Mucosa of rectum (tissue), 2 donors: ENCODE results near the gene PCDHB12.
"Not testable (repeated sequence)": the region's sequence is repeated elsewhere in the genome, so short reads cannot be mapped to it uniquely, and the experiment has no call there.

ENCODE experiments used
- H3K27ac ChIP-seq, 2 donors: one replicate each; pipeline ENCODE4 v1.7.0; 2013; ENCODE audit warnings: inconsistent platforms in 2 of 2, low read depth in 2 of 2, low read length in 2 of 2
- H3K27me3 ChIP-seq, 2 donors: one replicate each; pipeline ENCODE4 v1.7.0; 2013; ENCODE audit warnings: low read length in 2 of 2; ENCODE audit not compliant: control insufficient read depth in 2 of 2, insufficient read depth in 2 of 2
- H3K36me3 ChIP-seq, 2 donors: one replicate each; pipeline ENCODE4 v1.7.0; 2013; ENCODE audit warnings: low read length in 2 of 2; ENCODE audit not compliant: control insufficient read depth in 2 of 2, insufficient read depth in 2 of 2
- H3K4me1 ChIP-seq, 2 donors: one replicate each; pipeline ENCODE4 v1.7.0; 2013; ENCODE audit warnings: low read length in 2 of 2, mild to moderate bottlenecking in 1 of 2; ENCODE audit not compliant: control insufficient read depth in 2 of 2, insufficient read depth in 2 of 2
- H3K4me3 ChIP-seq, 2 donors: one replicate each; pipeline ENCODE4 v1.7.0; 2013; ENCODE audit warnings: low read length in 2 of 2
- H3K9ac ChIP-seq, 2 donors: one replicate each; pipeline ENCODE4 v1.7.0; 2013; ENCODE audit warnings: low read length in 2 of 2, low read depth in 1 of 2, mild to moderate bottlenecking in 1 of 2
- H3K9me3 ChIP-seq, 2 donors: one replicate each; pipeline ENCODE4 v1.7.0; 2013; ENCODE audit warnings: low read length in 2 of 2; ENCODE audit not compliant: control insufficient read depth in 2 of 2
- donor health status: healthy.
- donor health status: Normal muscosa, but diverticular disease.

PCDHB12 gene

GRCh38 chr5:141201646-141202045 lies 6.9 kb upstream of the PCDHB12 start:
- H3K4me3 ChIP-seq, H3K36me3 ChIP-seq, H3K9me3 ChIP-seq, H3K9ac ChIP-seq, H3K27me3 ChIP-seq, H3K27ac ChIP-seq, H3K4me1 ChIP-seq: not testable (repeated sequence)

GRCh38 chr5:141210281-141210680 lies 1.8 kb downstream of the PCDHB12 start:
- not testable (repeated sequence) for H3K4me1 ChIP-seq, H3K9ac ChIP-seq, H3K9me3 ChIP-seq, H3K4me3 ChIP-seq, H3K36me3 ChIP-seq, H3K27me3 ChIP-seq, H3K27ac ChIP-seq

- not testable (repeated sequence) for H3K27ac ChIP-seq, H3K27me3 ChIP-seq, H3K4me3 ChIP-seq, H3K4me1 ChIP-seq, H3K9me3 ChIP-seq, H3K9ac ChIP-seq, H3K36me3 ChIP-seq
Measured at GRCh38 chr5:141210849-141211248, 2.3 kb downstream of the PCDHB12 start.

- not testable (repeated sequence) for H3K36me3 ChIP-seq, H3K27me3 ChIP-seq, H3K9me3 ChIP-seq, H3K4me1 ChIP-seq, H3K27ac ChIP-seq, H3K9ac ChIP-seq
- H3K4me3 ChIP-seq = peak within 1 kb of the TSS in 1 of 2 donors; percentile 31
Measured at GRCh38 chr5:141213656-141214339, 5.3 kb downstream of the PCDHB12 start, which contains the start of gene PCDHB13. PCDHB13 (plus strand) TSS chr5:141213919; CDS start chr5:141214124, 205 bp downstream.

GRCh38 chr5:141214583-141214982 lies 6.1 kb downstream of the PCDHB12 start:
- not testable (repeated sequence) for H3K27me3 ChIP-seq, H3K4me1 ChIP-seq, H3K9ac ChIP-seq, H3K9me3 ChIP-seq, H3K36me3 ChIP-seq, H3K27ac ChIP-seq, H3K4me3 ChIP-seq

GRCh38 chr5:141215504-141215903 lies 7.0 kb downstream of the PCDHB12 start:
- H3K27me3 ChIP-seq, H3K9me3 ChIP-seq, H3K4me1 ChIP-seq, H3K36me3 ChIP-seq, H3K9ac ChIP-seq, H3K4me3 ChIP-seq, H3K27ac ChIP-seq: not testable (repeated sequence)

GRCh38 chr5:141216035-141216434 lies 7.5 kb downstream of the PCDHB12 start:
- H3K27me3 ChIP-seq, H3K36me3 ChIP-seq, H3K9ac ChIP-seq, H3K4me1 ChIP-seq, H3K27ac ChIP-seq, H3K4me3 ChIP-seq, H3K9me3 ChIP-seq: not testable (repeated sequence)

GRCh38 chr5:141223112-141223783 lies 14.7 kb downstream of the PCDHB12 start, which contains the start of gene PCDHB14:
PCDHB14 (plus strand) TSS chr5:141223343; CDS start chr5:141223506, 163 bp downstream.
- no peak within 1 kb of the TSS for H3K9ac ChIP-seq
- H3K36me3 ChIP-seq = no peaks in the 10 kb centered on the region
- H3K4me3 ChIP-seq = peak within 1 kb of the TSS; percentile 37 to 39
- peaks cover 13 to 17% of the 10 kb centered on the region in 2 donors for H3K9me3 ChIP-seq
- no peak within 1 kb of the TSS for H3K27ac ChIP-seq
- H3K27me3 ChIP-seq = no peaks in the 10 kb centered on the region
- no peaks in the 10 kb centered on the region for H3K4me1 ChIP-seq

- not testable (repeated sequence) for H3K4me1 ChIP-seq, H3K9ac ChIP-seq, H3K27ac ChIP-seq, H3K36me3 ChIP-seq, H3K4me3 ChIP-seq, H3K27me3 ChIP-seq
- peaks cover 13 to 16% of the 10 kb centered on the region in 2 donors for H3K9me3 ChIP-seq
Measured at GRCh38 chr5:141224844-141225243, 16.3 kb downstream of the PCDHB12 start.

GRCh38 chr5:141225421-141225820 lies 16.9 kb downstream of the PCDHB12 start:
- H3K27ac ChIP-seq, H3K4me1 ChIP-seq, H3K9ac ChIP-seq, H3K4me3 ChIP-seq, H3K27me3 ChIP-seq, H3K36me3 ChIP-seq: not testable (repeated sequence)
- H3K9me3 ChIP-seq = peaks cover 10 to 16% of the 10 kb centered on the region in 2 donors
